NT2/D1 (cell line): ENCODE measurements around the gene KLHL29.

Experiments used
- DNase-seq: peaks from one replicate; pipeline ENCODE4 v3.0.0-alpha.2; 2011; ENCODE audit warnings: low read depth, low spot score
- H3K27me3 ChIP-seq: 2 replicates; pipeline ENCODE4 v1.6.0; 2011; ENCODE audit warnings: mild to moderate bottlenecking; ENCODE audit not compliant: insufficient read length, insufficient read depth
- H3K36me3 ChIP-seq: 2 replicates; pipeline ENCODE4 v1.6.1; 2011; ENCODE audit warnings: mild to moderate bottlenecking, low read length, mixed read lengths; ENCODE audit not compliant: insufficient read depth, insufficient read length
- H3K4me1 ChIP-seq: 2 replicates; pipeline ENCODE4 v1.5.1; 2011; ENCODE audit not compliant: insufficient read depth, insufficient read length
- H3K4me3 ChIP-seq: 2 replicates; pipeline ENCODE4 v1.5.1; 2011; ENCODE audit warnings: low read depth; ENCODE audit not compliant: insufficient read length
- H3K9ac ChIP-seq: 2 replicates; pipeline ENCODE4 v1.6.0; 2011; ENCODE audit warnings: low read depth; ENCODE audit not compliant: insufficient read length
- H3K9me3 ChIP-seq: 2 replicates; pipeline ENCODE4 v1.5.1; 2011; ENCODE audit warnings: mild to moderate bottlenecking, low read length; ENCODE audit not compliant: insufficient read depth
- SUZ12 ChIP-seq: IDR thresholded peaks from 2 replicates; pipeline ENCODE4 v1.6.1; 2011; ENCODE audit not compliant: insufficient read length, insufficient read depth; ENCODE audit errors: extremely low read depth
- YY1 ChIP-seq: IDR thresholded peaks from 2 replicates; pipeline ENCODE4 v1.6.1; 2011; ENCODE audit not compliant: insufficient read length, insufficient read depth
- ZNF274 ChIP-seq: IDR thresholded peaks from 2 replicates; pipeline ENCODE4 v1.6.1; 2011; ENCODE audit warnings: mild to moderate bottlenecking, low read depth, low read length

Gene KLHL29

DNA sequence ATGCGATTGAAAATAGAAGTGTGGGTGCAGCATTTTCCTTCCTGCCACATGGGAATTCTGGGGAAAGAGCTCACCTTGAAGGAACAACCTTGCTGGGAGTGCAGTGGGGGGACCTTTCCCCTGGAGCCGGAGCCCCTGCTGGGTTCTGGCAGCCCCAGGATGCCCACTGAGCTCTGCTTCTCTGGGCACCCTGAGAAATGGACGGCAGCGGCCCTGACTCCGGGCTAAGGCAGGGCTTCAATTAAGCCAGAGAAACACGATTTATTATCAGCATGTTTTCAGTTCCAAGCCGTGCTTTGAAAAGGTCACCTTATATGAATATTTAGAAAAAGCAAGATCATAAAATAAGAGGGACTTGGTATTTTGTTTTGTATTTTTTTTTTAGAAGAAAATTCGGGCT lies 68.5 kb downstream of the KLHL29 start:
- Histone ChIP-seq H3K4me3 (no peak overlapping the region), H3K36me3 (no peaks in the 10 kb centered on the region), H3K4me1 (no peaks in the 10 kb centered on the region), H3K27me3 (no peaks in the 10 kb centered on the region), H3K9ac (no peak overlapping the region), H3K9me3 (no peaks in the 10 kb centered on the region)
- TF ChIP-seq SUZ12 (no peak), YY1 (no peak), ZNF274 (no peak)
- no peak for DNase-seq

DNA sequence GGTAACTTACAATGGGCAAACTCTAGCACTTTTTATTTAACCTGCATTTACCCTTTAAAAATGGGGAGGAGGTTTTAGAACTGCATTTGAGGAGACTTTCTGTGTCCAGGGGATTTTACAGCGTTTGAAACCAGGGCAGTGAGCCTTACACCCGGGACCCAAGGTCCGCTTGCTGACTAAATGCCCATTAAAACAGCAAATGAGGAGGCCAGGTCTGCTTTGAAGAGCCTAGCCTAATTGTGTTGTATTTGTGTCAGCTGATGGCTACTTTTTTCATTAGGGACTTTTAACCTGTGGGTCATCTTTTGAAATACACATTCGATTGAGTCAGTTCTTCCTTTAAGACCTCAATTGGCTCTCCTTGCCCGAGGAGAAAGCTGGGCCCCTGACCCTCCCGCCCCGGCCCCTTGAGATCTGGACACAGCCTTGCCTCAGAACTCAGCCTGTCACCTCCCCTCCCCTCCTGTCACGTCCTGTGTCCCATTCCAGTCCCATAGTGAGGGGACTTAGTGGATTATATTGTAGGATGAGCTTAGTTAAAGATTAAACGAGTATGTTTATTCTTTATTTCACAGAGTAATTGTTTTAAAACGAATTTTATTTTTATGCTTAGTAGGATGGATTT lies 69.0 kb downstream of the KLHL29 start:
- no peak for DNase-seq
- H3K9ac ChIP-seq, result no peak overlapping the region
- H3K27me3 ChIP-seq, result no peaks in the 10 kb centered on the region
- no peaks in the 10 kb centered on the region for H3K9me3 ChIP-seq
- no peak overlapping the region for H3K4me3 ChIP-seq
- no peak for TF ChIP-seq YY1
- no peak for TF ChIP-seq ZNF274
- TF ChIP-seq SUZ12, result no peak
- H3K36me3 ChIP-seq, result no peaks in the 10 kb centered on the region
- no peaks in the 10 kb centered on the region for H3K4me1 ChIP-seq

DNA sequence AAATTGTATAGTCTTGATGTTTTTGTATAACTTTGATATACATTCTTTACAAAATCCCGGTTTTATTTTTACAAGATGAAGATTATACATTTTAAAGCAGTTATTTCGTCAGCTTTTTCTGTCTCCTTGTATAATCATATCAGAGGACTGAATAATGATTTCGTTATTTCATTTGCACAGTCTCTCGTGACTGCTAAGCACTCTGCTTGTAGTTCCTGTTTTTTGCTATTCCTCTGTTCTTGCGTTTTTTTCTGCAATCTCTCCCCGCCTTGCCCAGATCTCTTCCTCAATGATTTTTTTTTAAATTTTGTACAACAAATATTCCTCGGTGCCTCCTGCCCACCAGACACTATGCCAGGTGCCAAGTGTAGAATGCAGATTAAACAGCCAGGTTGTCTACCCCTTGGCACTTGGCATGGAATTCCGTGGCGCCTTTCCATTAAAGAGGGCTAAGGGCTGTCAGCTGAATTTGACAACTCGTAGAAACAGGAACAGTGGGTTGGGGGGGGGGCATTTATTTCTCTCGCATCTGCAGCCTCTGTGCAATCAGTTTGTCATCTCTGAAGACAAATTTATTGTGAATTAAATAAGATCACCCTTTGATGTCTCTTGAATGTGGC lies 69.6 kb downstream of the KLHL29 start:
- H3K9me3 ChIP-seq, result no peaks in the 10 kb centered on the region
- TF ChIP-seq YY1, result no peak
- no peak for TF ChIP-seq SUZ12
- no peak for TF ChIP-seq ZNF274
- H3K4me1 ChIP-seq, result no peaks in the 10 kb centered on the region
- H3K4me3 ChIP-seq, result no peak overlapping the region
- H3K9ac ChIP-seq, result no peak overlapping the region
- no peaks in the 10 kb centered on the region for H3K27me3 ChIP-seq
- no peak for DNase-seq
- H3K36me3 ChIP-seq, result no peaks in the 10 kb centered on the region

DNA sequence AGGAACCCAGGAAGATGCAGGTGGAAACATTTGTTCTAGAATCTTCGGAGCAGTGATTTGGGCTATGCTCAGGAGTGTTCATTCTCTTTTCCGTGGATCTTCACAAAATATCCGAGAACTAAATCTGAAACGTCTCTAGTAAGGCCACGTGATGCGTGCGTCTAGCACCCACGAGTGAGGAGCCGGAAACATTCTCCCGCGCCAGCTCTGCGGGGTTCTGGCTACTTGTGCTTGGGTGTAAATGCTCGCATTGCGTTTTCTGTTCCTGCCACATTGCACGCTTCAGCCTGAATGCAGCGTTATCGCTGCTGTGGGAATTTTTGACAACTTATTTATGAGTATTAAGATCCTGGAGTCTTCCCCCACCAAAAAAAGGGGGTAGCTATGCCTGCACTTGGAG lies 71.4 kb downstream of the KLHL29 start:
- Histone ChIP-seq H3K27me3 (no peaks in the 10 kb centered on the region), H3K9ac (no peak overlapping the region), H3K36me3 (no peaks in the 10 kb centered on the region), H3K4me1 (no peaks in the 10 kb centered on the region), H3K9me3 (no peaks in the 10 kb centered on the region), H3K4me3 (no peak overlapping the region)
- TF ChIP-seq ZNF274 (no peak), SUZ12 (no peak), YY1 (no peak)
- no peak for DNase-seq

DNA sequence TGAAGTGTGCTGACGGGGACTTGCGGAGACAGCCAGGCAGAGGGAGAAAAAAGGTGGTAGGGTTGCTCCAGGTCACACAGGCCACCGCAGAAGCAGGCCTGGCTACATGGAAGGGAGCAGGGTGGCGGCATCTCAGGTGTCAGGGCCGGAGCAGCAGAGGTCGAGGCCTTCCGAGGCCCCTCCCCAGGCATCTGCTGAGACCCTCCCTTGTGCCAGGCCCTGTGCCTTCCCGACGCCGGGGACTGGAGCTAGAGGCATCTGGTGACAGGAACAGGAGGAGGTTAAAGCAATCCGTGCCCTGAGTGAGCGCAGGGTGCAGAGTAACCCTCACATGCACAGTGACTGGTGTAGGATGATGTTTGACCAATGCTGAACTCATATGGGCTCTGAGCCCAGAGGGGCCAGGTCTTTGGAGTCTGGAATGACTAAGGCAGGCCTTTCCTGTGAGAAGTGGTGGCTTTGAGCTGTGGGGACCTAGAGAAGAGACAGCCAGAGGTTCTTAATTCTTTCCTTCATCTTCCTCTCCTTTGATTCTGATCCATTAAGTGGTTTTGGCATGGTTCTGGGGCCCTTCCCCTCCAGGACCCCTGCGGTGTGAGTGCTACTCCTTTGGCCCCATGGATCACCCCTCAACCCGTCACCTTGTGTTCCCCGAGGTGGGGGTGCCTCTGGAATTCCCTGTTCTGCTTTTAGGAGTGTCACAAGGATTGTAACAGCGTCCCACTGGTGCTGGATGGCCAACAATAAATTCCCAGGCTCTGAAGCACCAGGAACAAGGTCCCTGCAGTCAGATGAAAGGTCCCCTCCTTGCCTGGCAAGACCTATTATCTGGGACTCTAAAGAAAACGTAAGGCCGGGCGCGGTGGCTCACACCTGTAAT lies 72.1 kb downstream of the KLHL29 start:
- Histone ChIP-seq H3K9ac (no peak overlapping the region), H3K36me3 (no peaks in the 10 kb centered on the region), H3K4me1 (no peaks in the 10 kb centered on the region), H3K9me3 (no peaks in the 10 kb centered on the region), H3K27me3 (no peaks in the 10 kb centered on the region), H3K4me3 (no peak overlapping the region)
- DNase-seq, result no peak
- TF ChIP-seq ZNF274 (no peak), YY1 (no peak), SUZ12 (no peak)

DNA sequence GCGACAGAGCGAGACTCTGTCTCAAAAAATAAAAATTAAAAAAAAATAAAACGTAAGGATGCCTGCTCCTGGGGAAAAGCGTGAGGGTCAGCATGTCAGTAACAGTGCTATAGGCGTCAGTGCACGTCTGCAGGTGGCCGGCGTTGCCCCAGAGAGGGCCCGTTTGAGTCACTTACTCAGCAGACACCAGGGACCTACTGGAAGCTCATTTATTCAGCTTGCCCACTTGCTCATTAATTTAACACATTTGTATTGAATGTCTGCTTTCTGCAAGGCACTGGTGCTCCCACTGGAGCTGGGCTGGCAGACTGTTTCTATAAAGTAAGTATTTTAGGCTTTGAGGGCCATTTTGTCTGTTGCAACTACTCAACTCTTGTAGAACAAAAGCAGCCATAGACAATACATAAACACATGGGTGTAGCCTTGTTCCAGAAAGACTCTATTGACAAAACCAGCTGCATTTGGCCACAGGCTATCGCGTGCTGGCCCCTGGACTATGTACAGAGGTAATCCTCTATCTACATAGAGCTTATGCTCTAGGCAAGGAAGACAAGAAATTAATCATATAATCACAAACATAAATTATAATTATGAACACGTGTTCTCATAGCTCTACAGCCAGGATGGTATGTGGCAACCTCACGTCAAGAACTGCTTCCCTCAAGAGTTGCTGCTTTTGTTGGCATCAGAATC lies 73.2 kb downstream of the KLHL29 start:
- Histone ChIP-seq H3K27me3 (no peaks in the 10 kb centered on the region), H3K4me1 (no peaks in the 10 kb centered on the region), H3K36me3 (no peaks in the 10 kb centered on the region), H3K9me3 (no peaks in the 10 kb centered on the region), H3K4me3 (no peak overlapping the region), H3K9ac (no peak overlapping the region)
- no peak for DNase-seq
- TF ChIP-seq YY1 (no peak), ZNF274 (no peak)
